GM12801 (cell line): ENCODE data around the gene FLACC1.

Source experiments
- CTCF ChIP-seq: IDR thresholded peaks from one replicate; pipeline ENCODE4 v1.5.1; 2011; ENCODE audit warnings: control low read depth; ENCODE audit not compliant: insufficient read length; ENCODE audit errors: extremely low read depth

The FLACC1 gene

GRCh38 chr2:201285499-201285898, 71.6 kb downstream of the FLACC1 start:
- no peak for TF ChIP-seq CTCF

GRCh38 chr2:201280191-201281040, 76.7 kb downstream of the FLACC1 start:
- no peak for TF ChIP-seq CTCF

- no peak for TF ChIP-seq CTCF
Measured at GRCh38 chr2:201279079-201279478, 78.1 kb downstream of the FLACC1 start.

- no peak for TF ChIP-seq CTCF
Measured at GRCh38 chr2:201276511-201276910, 80.6 kb downstream of the FLACC1 start.

GRCh38 chr2:201275990-201276389, 81.2 kb downstream of the FLACC1 start:
- no peak for TF ChIP-seq CTCF

- no peak for TF ChIP-seq CTCF
Measured at GRCh38 chr2:201275069-201275468, 82.1 kb downstream of the FLACC1 start.

GRCh38 chr2:201273330-201273983, 83.7 kb downstream of the FLACC1 start:
- no peak for TF ChIP-seq CTCF
